H1 (cell line): ENCODE results near the gene ARHGAP21. TPM values are rescaled to one million over a fixed set of nuclear protein-coding genes. Genes with fewer than 3 reads are reported as not detected.
A peak's percentile ranks its signal among the peaks of the same experiment; 100 is the strongest.
"Not testable (repeated sequence)": the region's sequence is repeated elsewhere in the genome, so short reads cannot be mapped to it uniquely, and the experiment has no call there.

Experiments
- CTCF ChIA-PET: fragments of 300-600 bp; sonication (Branson Sonifier 250); formaldehyde crosslinking; loops from one replicate; lab custom pipeline; 2021; ENCODE audit not compliant: partially characterized antibody; lab: Charles Lee
- POLR2A ChIA-PET: fragments of 300-600 bp; sonication (Branson Sonifier 250); formaldehyde crosslinking; loops from one replicate; lab custom pipeline; 2021; ENCODE audit warnings: inconsistent platforms; ENCODE audit not compliant: partially characterized antibody; lab: Charles Lee
- DNase-seq, 2 experiments: peaks; one replicate each; pipeline versions ENCODE4 v3.0.0 to v3.0.0-alpha.2; 2010 to 2022; ENCODE audit warnings: low spot score in 2 of 2, low read depth in 1 of 2, mixed read lengths in 1 of 2
- FAIRE-seq: peaks from 2 replicates; lab custom pipeline; 2011; peaks lifted over from hg19 to GRCh38; lab: Jason Lieb, UNC
- H2AFZ ChIP-seq: 2 replicates; pipeline ENCODE4 v1.8.1; 2012; ENCODE audit warnings: low read length, inconsistent platforms
- H2AK5ac ChIP-seq: 2 replicates; pipeline ENCODE4 v1.6.1; 2013; ENCODE audit warnings: low read depth, low read length
- H2BK120ac ChIP-seq: replicated peaks from 2 replicates; pipeline ENCODE3; 2013; ENCODE audit warnings: low read depth, low read length, inconsistent platforms
- H2BK12ac ChIP-seq: 2 replicates; pipeline ENCODE4 v1.6.1; 2013; ENCODE audit warnings: low read depth, low read length
- H2BK15ac ChIP-seq: 2 replicates; pipeline ENCODE4 v1.6.1; 2013; ENCODE audit warnings: low read length
- H2BK20ac ChIP-seq: 2 replicates; pipeline ENCODE4 v1.6.1; 2013; ENCODE audit warnings: low read length
- H2BK5ac ChIP-seq: 2 replicates; pipeline ENCODE4 v1.6.1; 2013; ENCODE audit warnings: low read depth, low read length
- H3K14ac ChIP-seq: 2 replicates; pipeline ENCODE4 v1.6.1; 2013; ENCODE audit warnings: inconsistent platforms; ENCODE audit not compliant: insufficient read length
- H3K18ac ChIP-seq: 2 replicates; pipeline ENCODE4 v1.6.1; 2013; ENCODE audit warnings: low read length; ENCODE audit errors: extremely low read depth
- H3K23ac ChIP-seq: 2 replicates; pipeline ENCODE4 v1.6.1; 2013; ENCODE audit warnings: inconsistent platforms; ENCODE audit not compliant: insufficient read length
- H3K23me2 ChIP-seq: 2 replicates; pipeline ENCODE4 v1.6.1; 2013; ENCODE audit warnings: low read depth, low read length
- H3K27ac ChIP-seq: 2 replicates; pipeline ENCODE4 v1.6.1; 2011; ENCODE audit warnings: low read depth, low read length, inconsistent platforms
- H3K27me3 ChIP-seq, 4 experiments: replicated peaks in 1 of 4; 1 replicate in 1 of 4; 2 replicates in 3 of 4; pipeline versions ENCODE4 v1.6.1 to v1.8.1; 2011 to 2013; ENCODE audit warnings: low read length in 3 of 4, mild to moderate bottlenecking in 3 of 4, inconsistent platforms in 2 of 4, mixed read lengths in 2 of 4, moderate library complexity in 1 of 4; ENCODE audit not compliant: control insufficient read depth in 3 of 4, insufficient read depth in 3 of 4; ENCODE audit errors: extremely low read depth in 1 of 4
- H3K36me3 ChIP-seq, 4 experiments: 2 replicates each; pipeline versions ENCODE4 v1.6.1 to v1.8.1; 2011 to 2013; ENCODE audit warnings: mild to moderate bottlenecking in 4 of 4, low read length in 3 of 4, moderate library complexity in 2 of 4, control low read depth in 1 of 4, inconsistent platforms in 1 of 4; ENCODE audit not compliant: insufficient read depth in 4 of 4, control insufficient read depth in 2 of 4
- H3K4ac ChIP-seq: replicated peaks from 2 replicates; pipeline ENCODE3; 2013; ENCODE audit warnings: low read length, low read depth, mixed read lengths, inconsistent platforms; ENCODE audit not compliant: insufficient read length
- H3K4me1 ChIP-seq, 4 experiments: replicated peaks in 1 of 4; 1 replicate in 1 of 4; 2 replicates in 3 of 4; pipeline versions ENCODE4 v1.6.1 to v1.8.1; 2011 to 2013; ENCODE audit warnings: low read length in 3 of 4, inconsistent platforms in 2 of 4, mixed read lengths in 1 of 4; ENCODE audit not compliant: insufficient read depth in 4 of 4, control insufficient read depth in 3 of 4
- H3K4me2 ChIP-seq, 2 experiments: 2 replicates each; pipeline versions ENCODE4 v1.6.1 to v1.8.1; 2011 to 2013; ENCODE audit warnings: low read depth in 2 of 2, low read length in 2 of 2, control low read depth in 1 of 2, inconsistent platforms in 1 of 2, mild to moderate bottlenecking in 1 of 2; ENCODE audit not compliant: insufficient read depth in 1 of 2
- H3K4me3 ChIP-seq, 4 experiments: fragments of 200-600, 300-600 bp in 1 of 4; sonication (generic), shearing (Covaris generic), sonication (Bioruptor Twin) in 1 of 4; 2 replicates each; pipeline versions ENCODE4 v1.5.1 to v1.8.1; 2011 to 2016; ENCODE audit warnings: low read length in 4 of 4, low read depth in 3 of 4, control low read depth in 2 of 4, inconsistent platforms in 2 of 4, mild to moderate bottlenecking in 2 of 4, mixed read lengths in 1 of 4, moderate library complexity in 1 of 4; ENCODE audit not compliant: insufficient read depth in 2 of 4; ENCODE audit errors: extremely low read depth in 1 of 4
- H3K56ac ChIP-seq: replicated peaks from 2 replicates; pipeline ENCODE3; 2013; ENCODE audit warnings: low read depth, mild to moderate bottlenecking, mixed read lengths, low read length, inconsistent platforms; ENCODE audit not compliant: insufficient read length
- H3K79me1 ChIP-seq: 2 replicates; pipeline ENCODE4 v1.6.1; 2013; ENCODE audit warnings: low read depth, low read length, control low read depth
- H3K79me2 ChIP-seq, 2 experiments: 2 replicates each; pipeline versions ENCODE4 v1.6.1 to v1.8.1; 2012 to 2013; ENCODE audit warnings: low read length in 2 of 2, mild to moderate bottlenecking in 2 of 2, inconsistent platforms in 1 of 2; ENCODE audit not compliant: insufficient read depth in 2 of 2, control insufficient read depth in 1 of 2
- H3K9ac ChIP-seq, 4 experiments: replicated peaks in 1 of 4; 1 replicate in 1 of 4; 2 replicates in 3 of 4; pipeline versions ENCODE4 v1.6.1 to v1.8.1; 2011 to 2013; ENCODE audit warnings: low read depth in 3 of 4, low read length in 3 of 4, control low read depth in 2 of 4, mild to moderate bottlenecking in 2 of 4, moderate library complexity in 2 of 4, inconsistent platforms in 1 of 4; ENCODE audit errors: extremely low read depth in 1 of 4
- H3K9me3 ChIP-seq, 2 experiments: 2 replicates each; pipeline versions ENCODE4 v1.6.1 to v1.8.1; 2012 to 2013; ENCODE audit warnings: mild to moderate bottlenecking in 2 of 2, moderate library complexity in 2 of 2, control low read depth in 1 of 2, inconsistent platforms in 1 of 2, low read depth in 1 of 2, low read length in 1 of 2, mixed read lengths in 1 of 2; ENCODE audit not compliant: insufficient read depth in 2 of 2
- H4K20me1 ChIP-seq, 2 experiments: replicated peaks in 1 of 2; 2 replicates each; pipeline versions ENCODE3 to v1.8.1; 2011 to 2013; ENCODE audit warnings: inconsistent platforms in 2 of 2, low read length in 2 of 2, mild to moderate bottlenecking in 1 of 2; ENCODE audit not compliant: insufficient read depth in 2 of 2, control insufficient read depth in 1 of 2
- H4K5ac ChIP-seq: 2 replicates; pipeline ENCODE4 v1.6.1; 2013; ENCODE audit warnings: low read length, low read depth, mixed read lengths, inconsistent platforms; ENCODE audit not compliant: insufficient read length
- H4K8ac ChIP-seq: 2 replicates; pipeline ENCODE4 v1.8.0; 2013; ENCODE audit warnings: mild to moderate bottlenecking, moderate library complexity, low read length, inconsistent platforms; ENCODE audit not compliant: insufficient read depth; ENCODE audit errors: extremely low read depth
- H4K91ac ChIP-seq: replicated peaks from 2 replicates; pipeline ENCODE3; 2013; ENCODE audit warnings: low read length, mixed read lengths, inconsistent platforms; ENCODE audit not compliant: insufficient read length
- WGBS, 2 experiments: shearing (Covaris generic) in 1 of 2; methylation state at CpG; one replicate each; pipeline versions ENCODE4 v1.1.6 to v1.1.7; 2013 to 2015; ENCODE audit warnings: low lambda C conversion rate in 2 of 2, mixed read lengths in 2 of 2, inconsistent platforms in 1 of 2, low coverage in 1 of 2, missing lambda C conversion rate in 1 of 2; ENCODE audit not compliant: insufficient replicate concordance in 2 of 2, insufficient coverage in 1 of 2, insufficient read length in 1 of 2; ENCODE audit errors: extremely low coverage in 1 of 2, missing lambda C conversion rate in 1 of 2; 5-methylcytosine and 5-hydroxymethylcytosine counted together
- polyA plus RNA-seq, 7 experiments: library from polyadenylated mRNA; depleted of rRNA in 3 of 7; stranded (reverse) in 5 of 7; unstranded in 2 of 7; fragments of >200 nt in 5 of 7; fragments of 200-250 nt in 2 of 7; gene quantifications; 1 replicate in 5 of 7; 2 replicates in 1 of 7; 4 replicates in 1 of 7; pipeline versions ENCODE4 v1.2.1 to v1.2.3, GENCODE V29; 2011 to 2013; ENCODE audit warnings: missing spikeins in 2 of 7, mixed read lengths in 2 of 7
- total RNA-seq: library from RNA; stranded (reverse); fragmentation: NEBNext Ultra II Directional; extraction: Animal tissue kit (Norgen Biotek cat#: 25700); gene quantifications from 2 replicates; pipeline ENCODE4 v1.2.1, GENCODE V29; 2021

Gene ARHGAP21
- total and polyA plus RNA-seq, 2 of the 8 experiments (the other 6 are each of a cell fraction or from before 2014, with no cell fraction given) = 14.4 to 35.3 TPM

DNA sequence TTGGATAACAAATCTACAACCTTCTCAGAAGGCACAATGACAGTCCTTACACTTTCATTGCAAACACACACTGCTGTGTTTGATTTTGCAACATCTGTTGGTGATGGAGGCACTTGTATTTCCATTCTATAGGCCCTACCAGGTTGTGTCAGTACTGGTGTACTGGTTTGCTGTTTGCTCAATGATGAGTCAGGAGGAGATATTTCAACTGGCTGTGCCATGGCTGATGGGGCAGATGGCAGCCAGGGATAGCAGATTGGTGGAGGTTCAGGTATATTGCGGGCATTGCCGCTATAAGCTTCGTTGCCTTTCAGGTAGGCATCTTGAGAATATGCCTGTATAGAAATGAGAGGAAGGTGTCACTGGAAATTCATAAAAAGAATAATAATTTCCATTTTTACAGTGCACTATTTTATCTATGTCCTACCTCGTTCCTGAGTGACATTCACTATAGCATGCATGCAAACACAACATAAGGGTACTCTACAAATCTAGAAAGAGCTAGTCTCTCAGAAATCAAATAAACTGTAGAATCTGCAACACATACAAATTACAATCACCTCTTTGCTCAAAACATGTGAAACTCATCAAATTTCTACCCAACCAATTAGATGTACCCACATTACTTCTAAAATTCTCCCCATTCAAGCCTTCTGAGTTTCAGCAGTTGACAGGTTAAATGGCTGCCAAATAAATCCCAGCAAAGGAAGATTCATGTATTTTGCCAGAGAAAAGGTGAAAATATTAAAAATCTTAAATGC lies 102.5 kb downstream of the ARHGAP21 start:
- H3K23ac ChIP-seq, H3K9ac ChIP-seq, H3K79me2 ChIP-seq, H4K20me1 ChIP-seq, H3K27ac ChIP-seq, POLR2A ChIA-PET, H2AFZ ChIP-seq, H2BK120ac ChIP-seq, H3K23me2 ChIP-seq, H3K27me3 ChIP-seq, H2BK5ac ChIP-seq, H2BK12ac ChIP-seq, DNase-seq, H3K18ac ChIP-seq, H2AK5ac ChIP-seq, H4K8ac ChIP-seq, H3K4me3 ChIP-seq, H4K5ac ChIP-seq, H3K56ac ChIP-seq, H3K9me3 ChIP-seq, H3K4me2 ChIP-seq, H2BK15ac ChIP-seq, H2BK20ac ChIP-seq, H3K4ac ChIP-seq, H3K4me1 ChIP-seq, H3K79me1 ChIP-seq, H3K14ac ChIP-seq, H4K91ac ChIP-seq, H3K36me3 ChIP-seq: not testable (repeated sequence)
- peak; percentile 87 for FAIRE-seq
- WGBS, 2 experiments = 97% methylated on average over 4 of the region's 4 CpGs; no CpG with 5 or more reads in 1 of the 2 experiments
- CTCF ChIA-PET = interaction anchor here (1.0 kb wide), 1 partner anchor 606 kb away, joined by 3 read pairs; no protein-coding TSS in a partner anchor

DNA sequence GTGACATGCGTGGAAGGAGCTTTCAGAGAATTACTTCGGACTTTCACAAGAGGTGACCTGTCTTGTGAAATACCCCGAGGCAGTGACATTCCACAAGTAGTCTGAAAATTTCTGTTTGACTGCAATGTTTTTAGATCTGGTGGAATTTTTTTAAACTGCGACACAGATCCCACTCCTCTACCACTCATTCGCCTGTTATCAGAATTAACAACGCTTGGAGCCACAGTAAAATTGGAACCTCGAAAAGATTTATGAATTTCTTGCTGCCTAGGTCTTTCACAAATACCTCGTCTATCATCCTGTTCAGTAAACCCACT lies 103.7 kb downstream of the ARHGAP21 start:
- H3K79me2 ChIP-seq, CTCF ChIA-PET, H2BK12ac ChIP-seq, H4K8ac ChIP-seq, H3K9ac ChIP-seq, H3K18ac ChIP-seq, H4K5ac ChIP-seq, H2AFZ ChIP-seq, H3K9me3 ChIP-seq, H3K4me1 ChIP-seq, H2AK5ac ChIP-seq, H3K4me2 ChIP-seq, H4K91ac ChIP-seq, H3K27ac ChIP-seq, H3K23ac ChIP-seq, H3K4me3 ChIP-seq, H3K14ac ChIP-seq, H2BK5ac ChIP-seq, H2BK20ac ChIP-seq, H3K4ac ChIP-seq, POLR2A ChIA-PET, H3K79me1 ChIP-seq, H3K36me3 ChIP-seq, H3K23me2 ChIP-seq, DNase-seq, H2BK120ac ChIP-seq, H3K56ac ChIP-seq, H4K20me1 ChIP-seq, H2BK15ac ChIP-seq, H3K27me3 ChIP-seq: not testable (repeated sequence)
- WGBS, 2 experiments = 94% methylated on average over 8 of the region's 8 CpGs; no CpG with 5 or more reads in 1 of the 2 experiments
- peak; percentile 62 for FAIRE-seq
